Uterus (tissue), 2 donors: ENCODE data around the gene HSPA4.

Source experiments
- POLR2A ChIP-seq, 2 donors: fragments of 450-650 bp; IDR thresholded peaks; one replicate each; pipeline ENCODE4 v1.6.1; 2016; ENCODE audit warnings: antibody characterized with exemption in 2 of 2, mild to moderate bottlenecking in 1 of 2, moderate library complexity in 1 of 2
- TF ChIP-seq, protein P1 (sequence below), 4 experiments: fragments of 200-600 bp in 2 of 4; fragments of 450-650 bp in 2 of 4; sonication (generic) in 2 of 4; IDR thresholded peaks; one replicate each; pipeline ENCODE4 v1.5.1; 2016 to 2019; ENCODE audit warnings: antibody characterized with exemption in 4 of 4, mild to moderate bottlenecking in 2 of 4, moderate library complexity in 1 of 4

- TF ChIP-seq, protein P1, sequence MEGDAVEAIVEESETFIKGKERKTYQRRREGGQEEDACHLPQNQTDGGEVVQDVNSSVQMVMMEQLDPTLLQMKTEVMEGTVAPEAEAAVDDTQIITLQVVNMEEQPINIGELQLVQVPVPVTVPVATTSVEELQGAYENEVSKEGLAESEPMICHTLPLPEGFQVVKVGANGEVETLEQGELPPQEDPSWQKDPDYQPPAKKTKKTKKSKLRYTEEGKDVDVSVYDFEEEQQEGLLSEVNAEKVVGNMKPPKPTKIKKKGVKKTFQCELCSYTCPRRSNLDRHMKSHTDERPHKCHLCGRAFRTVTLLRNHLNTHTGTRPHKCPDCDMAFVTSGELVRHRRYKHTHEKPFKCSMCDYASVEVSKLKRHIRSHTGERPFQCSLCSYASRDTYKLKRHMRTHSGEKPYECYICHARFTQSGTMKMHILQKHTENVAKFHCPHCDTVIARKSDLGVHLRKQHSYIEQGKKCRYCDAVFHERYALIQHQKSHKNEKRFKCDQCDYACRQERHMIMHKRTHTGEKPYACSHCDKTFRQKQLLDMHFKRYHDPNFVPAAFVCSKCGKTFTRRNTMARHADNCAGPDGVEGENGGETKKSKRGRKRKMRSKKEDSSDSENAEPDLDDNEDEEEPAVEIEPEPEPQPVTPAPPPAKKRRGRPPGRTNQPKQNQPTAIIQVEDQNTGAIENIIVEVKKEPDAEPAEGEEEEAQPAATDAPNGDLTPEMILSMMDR (IDR thresholded peaks at IDR 0.05), result no peak
- no peak for TF ChIP-seq POLR2A (IDR thresholded peaks at IDR 0.05)
These were observed 78.7 kb downstream of the HSPA4 start for GRCh38 chr5:133130387-133131118.
